Adipocyte (in vitro differentiated cells): ENCODE results near the gene STIM1.
"Not testable (repeated sequence)": the region's sequence is repeated elsewhere in the genome, so short reads cannot be mapped to it uniquely, and the experiment has no call there.

Experiments
- DNase-seq: peaks from one replicate; pipeline ENCODE4 v3.0.0-alpha.2; 2015; ENCODE audit warnings: low read depth
- H3K27me3 ChIP-seq: replicated peaks from 2 replicates; pipeline ENCODE4 v1.7.0; 2013; ENCODE audit warnings: mild to moderate bottlenecking, low read length, moderate library complexity; ENCODE audit not compliant: control insufficient read depth, insufficient read depth
- H3K36me3 ChIP-seq: 2 replicates; pipeline ENCODE4 v1.7.0; 2013; ENCODE audit warnings: low read length, mild to moderate bottlenecking, moderate library complexity; ENCODE audit not compliant: control insufficient read depth, insufficient read depth, severe bottlenecking
- H3K4me1 ChIP-seq: 2 replicates; pipeline ENCODE4 v1.7.0; 2013; ENCODE audit warnings: mild to moderate bottlenecking, low read length, moderate library complexity; ENCODE audit not compliant: control insufficient read depth, insufficient read depth
- H3K4me3 ChIP-seq: 2 replicates; pipeline ENCODE4 v1.7.0; 2013; ENCODE audit warnings: mild to moderate bottlenecking, low read length, moderate library complexity
- H3K9ac ChIP-seq: 2 replicates; pipeline ENCODE4 v1.7.0; 2013; ENCODE audit warnings: mild to moderate bottlenecking, low read length, moderate library complexity
- H3K9me3 ChIP-seq: 2 replicates; pipeline ENCODE4 v1.7.0; 2013; ENCODE audit warnings: mild to moderate bottlenecking, low read length, moderate library complexity; ENCODE audit not compliant: control insufficient read depth

STIM1 gene

GRCh38 chr11:3989276-3989920, 133.9 kb downstream of the STIM1 start:
- Histone ChIP-seq H3K27me3 (no peaks in the 10 kb centered on the region), H3K9ac (peak overlapping the region; percentile 21), H3K36me3 (peaks cover 3% of the 10 kb centered on the region), H3K4me1 (no peaks in the 10 kb centered on the region), H3K4me3 (peak overlapping the region; percentile 60), H3K9me3 (peaks cover 7% of the 10 kb centered on the region)
- DNase-seq = no peak

- H3K9me3 ChIP-seq = peaks cover 13% of the 10 kb centered on the region
- H3K9ac ChIP-seq = no peak overlapping the region
- DNase-seq = no peak
- H3K36me3 ChIP-seq = no peaks in the 10 kb centered on the region
- no peaks in the 10 kb centered on the region for H3K27me3 ChIP-seq
- peak overlapping the region; percentile 60 for H3K4me3 ChIP-seq
- H3K4me1 ChIP-seq = no peaks in the 10 kb centered on the region
Observed at GRCh38 chr11:3989921-3990290, 134.4 kb downstream of the STIM1 start.

- no peaks in the 10 kb centered on the region for H3K36me3 ChIP-seq
- H3K9me3 ChIP-seq = peaks cover 13% of the 10 kb centered on the region
- no peak for DNase-seq
- H3K9ac ChIP-seq = no peak overlapping the region
- no peak overlapping the region for H3K4me3 ChIP-seq
- H3K27me3 ChIP-seq = no peaks in the 10 kb centered on the region
- H3K4me1 ChIP-seq = no peaks in the 10 kb centered on the region
Observed at GRCh38 chr11:3990406-3990805, 134.9 kb downstream of the STIM1 start.

GRCh38 chr11:3992964-3993363, 137.5 kb downstream of the STIM1 start:
- Histone ChIP-seq H3K4me3 (no peak overlapping the region), H3K9me3 (peaks cover 13% of the 10 kb centered on the region), H3K36me3 (no peaks in the 10 kb centered on the region), H3K27me3 (no peaks in the 10 kb centered on the region), H3K4me1 (peaks cover 13% of the 10 kb centered on the region), H3K9ac (no peak overlapping the region)
- DNase-seq = no peak

GRCh38 chr11:3994030-3994640, 138.7 kb downstream of the STIM1 start:
- no peak overlapping the region for H3K9ac ChIP-seq
- peaks cover 13% of the 10 kb centered on the region for H3K9me3 ChIP-seq
- DNase-seq = no peak
- no peaks in the 10 kb centered on the region for H3K27me3 ChIP-seq
- H3K36me3 ChIP-seq = no peaks in the 10 kb centered on the region
- H3K4me1 ChIP-seq = peaks cover 13% of the 10 kb centered on the region
- no peak overlapping the region for H3K4me3 ChIP-seq

- peaks cover 13% of the 10 kb centered on the region for H3K4me1 ChIP-seq
- H3K9ac ChIP-seq = no peak overlapping the region
- H3K36me3 ChIP-seq = no peaks in the 10 kb centered on the region
- no peak for DNase-seq
- H3K27me3 ChIP-seq = no peaks in the 10 kb centered on the region
- peaks cover 13% of the 10 kb centered on the region for H3K9me3 ChIP-seq
- H3K4me3 ChIP-seq = no peak overlapping the region
Observed at GRCh38 chr11:3995307-3995706, 139.8 kb downstream of the STIM1 start.

GRCh38 chr11:3995949-3996554, 140.6 kb downstream of the STIM1 start:
- no peaks in the 10 kb centered on the region for H3K27me3 ChIP-seq
- DNase-seq = peak; percentile 46
- no peaks in the 10 kb centered on the region for H3K36me3 ChIP-seq
- H3K9ac ChIP-seq = no peak overlapping the region
- H3K4me1 ChIP-seq = peaks cover 13% of the 10 kb centered on the region
- H3K9me3 ChIP-seq = peaks cover 13% of the 10 kb centered on the region
- peak overlapping the region; percentile 26 for H3K4me3 ChIP-seq

GRCh38 chr11:3996651-3997050, 141.2 kb downstream of the STIM1 start:
- Histone ChIP-seq H3K36me3 (no peaks in the 10 kb centered on the region), H3K27me3 (no peaks in the 10 kb centered on the region), H3K4me1 (peaks cover 13% of the 10 kb centered on the region), H3K9ac (no peak overlapping the region), H3K4me3 (no peak overlapping the region), H3K9me3 (peaks cover 13% of the 10 kb centered on the region)
- no peak for DNase-seq

GRCh38 chr11:4004753-4005152, 149.3 kb downstream of the STIM1 start:
- H3K9ac ChIP-seq, H3K4me1 ChIP-seq, H3K9me3 ChIP-seq, H3K36me3 ChIP-seq, H3K4me3 ChIP-seq, H3K27me3 ChIP-seq, DNase-seq: not testable (repeated sequence)

GRCh38 chr11:4006946-4007680, 151.6 kb downstream of the STIM1 start:
- Histone ChIP-seq H3K27me3 (no peaks in the 10 kb centered on the region), H3K4me1 (no peaks in the 10 kb centered on the region), H3K4me3 (no peak overlapping the region), H3K9ac (no peak overlapping the region), H3K9me3 (no peaks in the 10 kb centered on the region), H3K36me3 (no peaks in the 10 kb centered on the region)
- no peak for DNase-seq

GRCh38 chr11:4008116-4008515, 152.7 kb downstream of the STIM1 start:
- no peak for DNase-seq
- Histone ChIP-seq H3K9me3 (no peaks in the 10 kb centered on the region), H3K27me3 (no peaks in the 10 kb centered on the region), H3K4me3 (no peak overlapping the region), H3K9ac (no peak overlapping the region), H3K4me1 (no peaks in the 10 kb centered on the region), H3K36me3 (no peaks in the 10 kb centered on the region)
